ENCODE results near the gene XRN2.

- no peak for TF ChIP-seq POLR2AphosphoS5 (IDR thresholded peaks at IDR 0.05; ENCODE audit: low read depth, low read length)
- TF ChIP-seq YY1 (IDR thresholded peaks at IDR 0.05; ENCODE audit: insufficient read depth, insufficient replicate concordance, low read depth, low read length): no peak
These were observed 52.9 kb downstream of the XRN2 start for GRCh38 chr20:21355981-21356380.

Data from HepG2 (cell line).